ENCODE results near the gene KCNQ5.

DNA sequence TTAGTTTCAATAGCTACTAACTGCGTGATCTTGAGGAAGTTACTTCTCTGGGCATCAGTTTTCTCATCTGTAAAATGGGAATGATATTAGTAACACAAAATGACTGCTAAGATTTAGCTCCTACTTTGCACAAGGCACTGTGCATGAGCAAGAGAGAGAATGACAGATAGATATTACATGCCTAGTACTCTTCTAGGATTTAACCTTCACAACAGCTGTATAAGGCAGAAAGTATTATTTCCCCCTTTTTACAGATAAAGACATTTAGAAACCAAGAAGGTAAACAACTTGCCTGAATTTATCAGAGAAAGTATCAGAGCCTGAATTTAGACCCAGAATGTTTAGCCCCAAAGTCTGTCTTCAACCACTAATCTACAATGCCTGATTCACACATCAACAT, 321.8 kb downstream of the KCNQ5 start:
- TF ChIP-seq, protein P1, sequence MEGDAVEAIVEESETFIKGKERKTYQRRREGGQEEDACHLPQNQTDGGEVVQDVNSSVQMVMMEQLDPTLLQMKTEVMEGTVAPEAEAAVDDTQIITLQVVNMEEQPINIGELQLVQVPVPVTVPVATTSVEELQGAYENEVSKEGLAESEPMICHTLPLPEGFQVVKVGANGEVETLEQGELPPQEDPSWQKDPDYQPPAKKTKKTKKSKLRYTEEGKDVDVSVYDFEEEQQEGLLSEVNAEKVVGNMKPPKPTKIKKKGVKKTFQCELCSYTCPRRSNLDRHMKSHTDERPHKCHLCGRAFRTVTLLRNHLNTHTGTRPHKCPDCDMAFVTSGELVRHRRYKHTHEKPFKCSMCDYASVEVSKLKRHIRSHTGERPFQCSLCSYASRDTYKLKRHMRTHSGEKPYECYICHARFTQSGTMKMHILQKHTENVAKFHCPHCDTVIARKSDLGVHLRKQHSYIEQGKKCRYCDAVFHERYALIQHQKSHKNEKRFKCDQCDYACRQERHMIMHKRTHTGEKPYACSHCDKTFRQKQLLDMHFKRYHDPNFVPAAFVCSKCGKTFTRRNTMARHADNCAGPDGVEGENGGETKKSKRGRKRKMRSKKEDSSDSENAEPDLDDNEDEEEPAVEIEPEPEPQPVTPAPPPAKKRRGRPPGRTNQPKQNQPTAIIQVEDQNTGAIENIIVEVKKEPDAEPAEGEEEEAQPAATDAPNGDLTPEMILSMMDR (IDR thresholded peaks at IDR 0.05), result no peak
- no peak for TF ChIP-seq EZH2 (IDR thresholded peaks at IDR 0.05)
